Activated CD4-positive, alpha-beta T cell treated with anti-CD3 and anti-CD28 coated beads for 24 hours (primary cell): ENCODE data around the gene NME7.

Source experiments
- DNase-seq, 2 donors: peaks; one replicate each; pipeline ENCODE4 v3.0.0-alpha.2; 2020; ENCODE audit warnings: low read depth in 2 of 2

Gene NME7

GRCh38 chr1:169106921-169107602 lies 260.5 kb downstream of the NME7 start:
- DNase-seq = no peak

DNA sequence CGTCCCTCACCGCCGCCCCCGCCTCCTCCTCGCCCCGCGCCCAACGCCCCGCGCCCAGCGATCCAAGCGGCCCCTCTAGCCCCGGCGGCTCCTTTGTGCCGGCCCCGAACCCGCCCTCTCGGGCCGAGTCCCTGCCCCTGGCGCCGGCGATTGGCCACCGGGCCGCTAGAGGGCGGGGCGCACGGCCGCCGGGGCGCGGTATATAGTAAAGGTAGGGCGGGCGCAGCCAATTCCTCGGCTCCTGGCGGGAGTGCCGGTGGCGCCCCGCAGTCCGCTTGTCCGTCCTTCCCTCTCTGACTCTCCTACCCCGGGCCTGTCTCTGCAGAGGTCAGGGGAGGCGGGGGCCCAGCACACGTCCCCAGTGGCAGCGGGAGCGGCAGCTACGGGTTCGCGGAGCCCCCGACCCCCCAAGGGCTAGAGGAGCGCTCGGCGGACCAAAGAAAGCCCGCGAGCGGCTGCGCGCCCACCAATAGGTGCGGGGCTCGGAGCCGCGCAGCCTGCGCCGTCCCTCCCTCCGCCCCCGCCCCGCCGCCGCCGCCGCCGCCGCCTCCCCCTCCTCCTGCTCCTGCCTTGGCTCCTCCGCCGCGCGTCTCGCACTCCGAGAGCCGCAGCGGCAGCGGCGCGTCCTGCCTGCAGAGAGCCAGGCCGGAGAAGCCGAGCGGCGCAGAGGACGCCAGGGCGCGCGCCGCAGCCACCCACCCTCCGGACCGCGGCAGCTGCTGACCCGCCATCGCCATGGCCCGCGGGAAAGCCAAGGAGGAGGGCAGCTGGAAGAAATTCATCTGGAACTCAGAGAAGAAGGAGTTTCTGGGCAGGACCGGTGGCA lies 261.3 kb downstream of the NME7 start, which contains the start of gene ATP1B1:
ATP1B1 (plus strand) TSS at position 596 of the 826 bp plus-strand sequence; CDS start at position 736, 140 bp downstream.
- DNase-seq = peak; percentile 68 to 69

GRCh38 chr1:169105434-169106094 lies 262.0 kb downstream of the NME7 start:
- DNase-seq = no peak

GRCh38 chr1:169105087-169105433 lies 262.5 kb downstream of the NME7 start:
- DNase-seq = no peak

DNA sequence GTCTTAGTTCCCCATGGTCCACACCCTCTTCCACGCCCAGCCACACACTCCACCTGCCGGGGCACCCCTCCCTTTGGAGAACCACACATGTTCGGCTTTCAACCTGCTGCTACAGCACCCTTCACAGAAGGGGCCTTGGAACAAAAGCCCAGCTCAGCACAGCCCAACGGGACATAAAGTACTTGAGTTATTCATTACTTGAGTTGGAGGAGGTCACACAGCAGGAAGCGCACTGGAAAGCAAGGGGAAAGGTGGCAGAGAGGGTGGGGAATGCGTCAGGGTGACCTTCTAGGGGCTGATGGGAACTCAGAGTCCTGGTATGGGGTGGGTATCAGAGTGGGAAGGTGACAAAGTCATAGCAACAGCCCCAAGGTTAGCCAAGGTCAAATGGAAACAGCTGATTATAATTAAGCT lies 264.1 kb downstream of the NME7 start:
- no peak for DNase-seq

DNA sequence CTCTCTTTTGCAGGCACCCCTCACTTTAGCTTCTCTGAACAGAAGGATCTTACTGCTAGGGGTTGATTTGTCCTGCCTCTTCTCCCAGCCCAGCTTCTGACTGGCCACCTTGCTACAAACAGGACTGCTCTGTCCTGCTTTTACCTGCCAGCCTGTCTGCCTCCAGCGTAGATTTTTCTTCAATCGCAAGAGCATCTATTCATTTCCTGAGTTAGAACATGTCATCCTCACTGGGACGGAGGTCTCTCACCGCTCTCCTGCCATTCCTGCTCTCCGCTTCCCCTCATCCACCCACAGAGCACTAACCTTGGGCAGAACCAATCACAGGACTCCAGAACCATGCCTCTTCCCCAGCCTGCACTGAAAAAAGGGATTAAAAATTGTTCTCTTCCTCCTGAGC lies 264.6 kb downstream of the NME7 start:
- no peak for DNase-seq

DNA sequence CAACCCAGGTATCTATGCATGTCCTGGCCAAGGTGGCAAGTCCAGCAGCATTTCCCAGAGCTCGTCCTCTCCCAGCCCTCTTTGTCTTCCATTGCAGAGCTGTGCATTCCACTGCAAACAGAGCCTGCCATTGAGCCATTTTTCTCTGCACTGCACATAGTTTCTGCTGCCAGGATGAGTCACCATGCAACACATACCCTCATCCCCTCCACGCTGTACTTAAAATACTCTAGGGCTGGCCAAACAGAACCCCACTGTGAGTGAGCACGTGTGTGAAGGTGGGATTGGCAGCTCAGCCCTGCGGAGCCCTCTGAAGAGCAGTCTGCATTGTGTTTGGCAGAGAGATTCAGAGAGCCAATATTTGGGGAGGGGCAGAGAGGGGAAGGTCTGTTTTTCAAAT lies 265.0 kb downstream of the NME7 start:
- no peak for DNase-seq

DNA sequence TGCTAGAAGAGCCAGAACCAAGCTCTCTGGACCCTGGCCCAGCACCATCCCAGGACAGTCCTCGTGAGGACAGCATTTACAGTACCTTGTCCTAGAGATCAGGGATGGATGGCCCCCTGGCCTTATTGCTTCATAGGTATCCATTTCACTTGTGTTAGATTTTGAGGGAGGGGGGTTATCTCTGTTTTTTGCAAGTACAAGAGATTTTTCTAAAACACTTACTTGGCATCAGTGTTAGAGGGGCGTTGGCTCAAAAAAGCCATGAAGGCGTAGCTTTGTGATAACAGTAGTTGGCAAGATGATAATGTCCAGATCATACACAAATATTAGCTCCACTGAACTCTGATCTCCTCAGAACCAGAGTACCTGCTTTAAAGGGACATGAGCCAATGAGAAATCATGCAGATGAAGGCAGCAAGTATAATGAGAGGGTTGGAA lies 266.9 kb downstream of the NME7 start:
- no peak for DNase-seq

DNA sequence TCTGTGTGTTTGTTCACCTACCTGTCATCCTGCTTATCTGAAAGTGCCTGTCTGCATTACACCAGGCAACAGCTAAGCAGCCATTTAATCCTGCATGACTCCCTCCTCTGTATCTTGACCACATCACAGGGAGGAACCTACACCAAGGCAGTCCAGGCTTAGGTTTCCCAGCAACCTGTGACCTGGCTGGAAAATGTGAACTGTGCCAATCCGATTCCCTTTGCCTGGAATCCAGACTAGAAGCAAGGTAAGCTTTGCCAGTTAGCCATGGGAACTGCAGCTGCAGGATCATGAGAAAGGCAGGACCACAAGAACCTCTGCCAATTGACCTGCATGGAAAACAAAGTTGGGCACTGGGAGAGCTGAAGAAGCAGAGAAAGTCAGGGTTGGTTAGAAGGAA lies 267.4 kb downstream of the NME7 start:
- no peak for DNase-seq

GRCh38 chr1:169099561-169099960 lies 268.0 kb downstream of the NME7 start:
- no peak for DNase-seq

DNA sequence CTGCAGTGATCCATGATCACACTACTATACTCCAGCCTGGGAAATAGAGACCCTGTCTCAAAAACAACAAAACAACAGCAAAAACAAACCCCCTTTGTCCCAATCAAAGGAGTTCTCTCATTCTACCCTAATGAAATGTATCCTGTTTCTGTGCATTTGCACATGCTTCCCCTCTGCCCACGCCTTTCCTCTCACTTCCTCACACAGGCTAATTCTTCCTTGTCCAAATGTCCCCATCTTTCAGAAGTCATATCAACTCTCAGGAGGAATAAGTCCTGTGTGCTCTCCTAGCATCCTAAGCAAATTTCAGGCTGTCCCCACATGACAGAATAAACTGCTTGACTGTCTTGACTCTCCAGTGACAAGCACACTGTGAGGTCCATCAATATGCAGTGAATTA lies 269.2 kb downstream of the NME7 start:
- no peak for DNase-seq

- no peak for DNase-seq
Measured at GRCh38 chr1:169094897-169095569, 272.6 kb downstream of the NME7 start.

- DNase-seq = no peak
Measured at GRCh38 chr1:169092399-169092798, 275.2 kb downstream of the NME7 start.

- no peak for DNase-seq
Measured at GRCh38 chr1:169091480-169091941, 276.1 kb downstream of the NME7 start.

DNA sequence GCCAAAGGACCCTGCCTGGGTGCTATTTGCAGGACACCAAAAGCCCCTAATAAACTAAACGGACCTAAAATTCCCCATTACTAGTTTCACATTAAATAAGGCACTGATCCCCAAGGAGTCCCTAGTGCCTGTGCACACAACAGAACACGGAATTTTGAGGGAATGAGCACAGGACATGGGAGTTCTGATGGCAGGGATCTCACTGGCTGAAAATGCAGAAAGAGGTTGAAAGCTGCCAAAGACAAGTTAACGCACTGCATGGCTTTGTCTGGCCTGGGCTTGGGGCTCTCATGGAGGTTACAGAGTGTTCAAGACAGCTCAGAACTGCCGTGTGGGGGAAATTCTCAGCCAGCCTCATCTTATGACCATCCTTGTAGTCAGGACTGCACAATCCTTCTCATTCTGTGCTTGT lies 276.7 kb downstream of the NME7 start:
- no peak for DNase-seq

- DNase-seq = no peak
Measured at GRCh38 chr1:169090308-169090899, 277.2 kb downstream of the NME7 start.

GRCh38 chr1:169089776-169090175 lies 277.8 kb downstream of the NME7 start:
- no peak for DNase-seq

DNA sequence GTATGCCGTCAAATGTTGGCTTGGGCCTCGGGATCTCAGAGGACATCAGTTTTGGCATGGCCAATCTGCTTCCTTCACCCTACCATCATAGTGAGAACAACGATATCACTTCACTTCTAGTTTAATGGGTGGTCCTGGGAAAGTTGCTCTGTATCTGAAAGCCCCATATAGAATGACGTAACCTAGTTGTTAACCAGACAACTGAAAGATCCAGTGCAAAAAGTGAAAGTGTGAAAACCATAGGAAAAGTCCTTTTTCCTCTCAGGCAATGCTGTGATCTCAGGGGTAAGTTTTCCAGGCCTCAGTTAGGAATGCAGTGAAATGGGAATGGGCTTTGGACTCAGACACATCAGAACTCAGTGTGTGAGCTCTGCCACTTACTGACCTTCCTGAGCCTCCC lies 279.7 kb downstream of the NME7 start:
- no peak for DNase-seq

DNA sequence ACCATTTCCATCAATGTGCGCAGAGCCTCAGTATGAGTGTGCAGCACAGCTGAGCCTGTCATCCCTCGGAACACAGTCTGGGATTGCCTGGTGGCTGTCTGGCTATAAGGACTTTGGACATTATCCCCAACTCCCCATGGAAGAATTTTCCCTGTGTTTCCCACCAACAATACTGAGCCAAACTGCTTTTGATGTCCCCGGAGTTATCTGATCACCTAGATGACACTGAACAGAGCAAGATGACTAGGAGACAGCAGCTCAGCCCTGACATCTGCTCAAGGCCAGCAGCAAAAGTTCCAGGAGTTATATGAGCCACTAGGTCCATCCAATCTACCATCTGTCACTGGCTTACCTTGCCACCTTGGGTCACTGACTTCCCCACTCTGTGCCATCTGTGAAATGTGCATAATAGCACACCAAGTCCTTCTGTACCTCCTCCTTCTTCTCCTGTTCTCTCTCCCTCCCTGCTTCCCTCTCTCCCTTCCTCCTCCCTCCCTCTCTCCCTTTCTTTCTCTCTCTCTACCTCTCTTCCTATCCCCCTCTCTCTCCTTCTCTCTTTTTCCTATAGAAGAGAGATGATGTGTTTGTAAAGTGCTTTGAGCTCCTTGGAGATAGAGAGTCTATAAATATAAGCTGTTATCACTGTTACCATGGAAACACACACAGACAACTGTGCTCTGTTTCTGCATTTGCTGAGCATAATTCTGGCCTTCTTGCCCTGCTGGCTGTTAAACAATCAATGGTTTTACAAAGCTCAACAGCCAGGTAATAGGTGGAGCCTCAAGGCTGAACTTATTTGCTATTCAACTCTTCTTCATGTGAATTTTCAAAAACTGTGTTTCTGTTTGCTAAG lies 280.8 kb downstream of the NME7 start:
- DNase-seq = no peak

GRCh38 chr1:169085911-169086310 lies 281.7 kb downstream of the NME7 start:
- no peak for DNase-seq
